HG02885 (cell line): ENCODE data around the gene GOLGA8A.
"Not testable (repeated sequence)": the region's sequence is repeated elsewhere in the genome, so short reads cannot be mapped to it uniquely, and the experiment has no call there.

ENCODE experiments used
- ATAC-seq: cut with Tn5 transposase; IDR thresholded peaks from one replicate; pipeline ENCODE4 v1.9.1; 2021; ENCODE audit warnings: mild to moderate bottlenecking; ENCODE audit not compliant: unreplicated experiment, poor library complexity

Gene GOLGA8A

DNA sequence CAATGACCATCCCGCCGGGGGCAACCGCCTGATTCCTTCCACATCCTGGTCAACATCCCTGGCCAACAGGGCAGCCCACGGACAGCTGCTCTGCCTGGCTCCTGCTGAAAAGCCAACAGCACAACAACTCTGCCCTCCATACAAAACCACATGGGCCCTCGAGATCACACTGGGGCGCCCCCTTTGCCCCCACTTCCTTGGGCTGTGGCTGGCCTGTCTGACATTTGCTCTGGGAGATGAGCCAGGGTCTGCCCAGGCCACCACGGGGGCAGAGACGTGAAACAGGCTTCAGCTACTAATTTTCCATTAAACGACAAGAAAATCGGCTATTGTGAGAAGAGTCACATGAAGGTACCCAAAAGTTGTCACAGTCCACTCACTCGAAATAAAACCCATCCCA is 16.7 kb downstream of the GOLGA8A start:
- not testable (repeated sequence) for ATAC-seq

GRCh38 chr15:34418435-34418834 is 19.2 kb downstream of the GOLGA8A start:
- not testable (repeated sequence) for ATAC-seq

DNA sequence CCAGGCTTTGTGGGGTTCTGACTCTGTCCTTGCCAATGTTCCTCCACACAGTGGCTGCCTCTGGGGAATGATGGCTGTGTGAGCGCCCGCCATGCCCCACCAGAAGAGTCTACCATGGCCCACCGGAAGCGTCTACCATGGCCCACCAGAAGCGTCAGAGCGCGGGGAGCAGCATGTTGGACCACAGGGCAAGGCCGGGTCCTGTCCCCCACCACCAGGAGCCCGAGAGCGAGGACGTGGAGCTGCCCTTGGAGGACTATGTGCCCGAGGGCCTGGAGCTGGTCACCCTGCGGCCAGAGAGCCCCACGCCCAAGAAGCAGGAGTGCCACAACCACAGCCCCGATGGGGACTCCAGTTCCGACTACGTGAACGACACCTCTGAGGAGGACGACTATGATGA is 28.1 kb downstream of the GOLGA8A start:
- ATAC-seq, result not testable (repeated sequence)

GRCh38 chr15:34408973-34409372 is 28.6 kb downstream of the GOLGA8A start:
- ATAC-seq, result not testable (repeated sequence)

- ATAC-seq, result peak; percentile 60
These were observed 33.7 kb downstream of the GOLGA8A start for GRCh38 chr15:34403899-34404298.

- peak; percentile 70 for ATAC-seq
These were observed 34.4 kb downstream of the GOLGA8A start for GRCh38 chr15:34403160-34403598.

DNA sequence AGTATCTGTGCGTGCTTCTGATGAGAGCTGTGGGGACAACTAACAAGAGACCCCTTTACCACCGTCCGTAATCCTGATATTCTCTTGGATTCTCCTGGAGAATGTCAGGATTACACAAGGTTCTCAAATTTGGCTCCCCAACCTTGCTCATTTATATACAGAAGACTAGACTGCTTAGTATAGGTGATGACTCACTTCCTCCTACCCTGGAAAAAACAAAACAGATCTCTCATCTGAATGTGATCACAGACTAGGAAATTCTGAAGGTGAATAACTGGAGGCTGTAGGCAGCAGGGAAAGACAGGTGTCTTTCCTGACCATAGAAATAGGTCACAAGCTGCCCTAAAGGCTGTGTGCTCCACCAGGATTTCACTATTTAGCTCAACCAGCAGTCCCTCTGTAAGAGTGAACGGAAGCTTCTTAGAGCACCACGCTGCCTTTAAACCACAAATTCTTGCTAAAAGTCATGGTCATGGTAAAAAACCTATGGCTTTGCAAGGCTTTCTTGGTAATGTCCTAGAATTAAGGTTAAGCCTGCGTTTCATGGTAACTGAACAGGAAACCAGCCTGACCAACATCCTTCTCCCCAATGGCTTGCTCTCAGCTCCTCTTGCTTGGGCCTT is 39.9 kb downstream of the GOLGA8A start:
- ATAC-seq, result not testable (repeated sequence)

GRCh38 chr15:34392981-34393380 is 44.6 kb downstream of the GOLGA8A start:
- ATAC-seq, result not testable (repeated sequence)

DNA sequence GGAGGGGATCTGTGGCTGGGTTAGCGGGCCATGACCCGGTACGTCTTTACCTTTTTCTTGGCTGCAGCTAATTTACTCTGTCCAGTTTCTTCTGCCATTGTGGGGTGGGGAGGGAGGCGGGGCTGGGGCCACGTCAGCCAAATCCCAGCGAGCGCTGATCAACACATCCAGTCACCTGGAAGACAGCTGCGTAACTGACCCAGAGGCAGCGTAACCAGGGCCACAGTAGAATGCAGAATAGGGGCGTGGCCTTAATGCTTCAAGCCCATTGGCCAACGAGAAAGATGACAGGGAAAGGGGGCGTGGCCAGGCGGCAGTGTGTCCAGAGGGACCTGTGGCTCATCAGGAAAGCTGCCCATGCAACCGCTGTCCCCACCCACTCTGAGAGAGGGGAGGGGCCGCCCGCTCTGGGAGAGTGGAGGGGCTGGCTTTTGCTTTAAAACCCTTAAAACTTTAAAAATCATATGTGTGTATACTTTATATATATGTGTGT is 48.0 kb downstream of the GOLGA8A start:
- not testable (repeated sequence) for ATAC-seq
